Fibroblast of mammary gland (primary cell): ENCODE results near the gene RNF183.
A peak's percentile ranks its signal among the peaks of the same experiment; 100 is the strongest.

ENCODE experiments used
- DNase-seq: peaks from one replicate; pipeline ENCODE4 v3.0.0-alpha.2; 2010; ENCODE audit warnings: low read depth
- H3K4me3 ChIP-seq: 2 replicates; pipeline ENCODE4 v1.5.1; 2011; ENCODE audit warnings: low read depth, mild to moderate bottlenecking, low read length, moderate library complexity; ENCODE audit not compliant: control insufficient read depth
- TF ChIP-seq, protein P1 (sequence below): conservative IDR thresholded peaks from 2 replicates; pipeline ENCODE4 v1.5.1; 2011; ENCODE audit warnings: low read depth, low read length, inconsistent platforms; ENCODE audit not compliant: control insufficient read depth, insufficient read depth

The RNF183 gene

GRCh38 chr9:113281356-113281755 is 21.8 kb downstream of the RNF183 start:
- DNase-seq: no peak
- no peak overlapping the region for H3K4me3 ChIP-seq
- TF ChIP-seq, protein P1, sequence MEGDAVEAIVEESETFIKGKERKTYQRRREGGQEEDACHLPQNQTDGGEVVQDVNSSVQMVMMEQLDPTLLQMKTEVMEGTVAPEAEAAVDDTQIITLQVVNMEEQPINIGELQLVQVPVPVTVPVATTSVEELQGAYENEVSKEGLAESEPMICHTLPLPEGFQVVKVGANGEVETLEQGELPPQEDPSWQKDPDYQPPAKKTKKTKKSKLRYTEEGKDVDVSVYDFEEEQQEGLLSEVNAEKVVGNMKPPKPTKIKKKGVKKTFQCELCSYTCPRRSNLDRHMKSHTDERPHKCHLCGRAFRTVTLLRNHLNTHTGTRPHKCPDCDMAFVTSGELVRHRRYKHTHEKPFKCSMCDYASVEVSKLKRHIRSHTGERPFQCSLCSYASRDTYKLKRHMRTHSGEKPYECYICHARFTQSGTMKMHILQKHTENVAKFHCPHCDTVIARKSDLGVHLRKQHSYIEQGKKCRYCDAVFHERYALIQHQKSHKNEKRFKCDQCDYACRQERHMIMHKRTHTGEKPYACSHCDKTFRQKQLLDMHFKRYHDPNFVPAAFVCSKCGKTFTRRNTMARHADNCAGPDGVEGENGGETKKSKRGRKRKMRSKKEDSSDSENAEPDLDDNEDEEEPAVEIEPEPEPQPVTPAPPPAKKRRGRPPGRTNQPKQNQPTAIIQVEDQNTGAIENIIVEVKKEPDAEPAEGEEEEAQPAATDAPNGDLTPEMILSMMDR: no peak

DNA sequence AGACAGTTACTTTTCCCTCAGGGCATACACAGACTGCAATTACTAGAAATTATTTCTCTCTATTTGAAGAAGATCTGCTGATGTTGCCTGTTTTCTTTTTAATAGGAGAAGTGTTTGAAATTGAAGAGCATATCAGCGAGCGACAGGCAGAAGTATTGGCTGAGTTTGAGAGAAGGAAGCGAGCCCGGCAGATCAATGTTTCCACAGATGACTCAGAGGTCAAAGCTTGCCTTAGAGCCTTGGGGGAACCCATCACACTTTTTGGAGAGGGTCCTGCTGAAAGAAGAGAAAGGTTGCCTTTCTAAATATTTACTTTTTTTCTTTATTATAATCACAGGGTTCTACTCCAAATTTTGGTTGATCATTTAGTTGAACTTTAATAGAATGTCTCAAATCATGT is 24.3 kb downstream of the RNF183 start:
- TF ChIP-seq, protein P1: no peak

DNA sequence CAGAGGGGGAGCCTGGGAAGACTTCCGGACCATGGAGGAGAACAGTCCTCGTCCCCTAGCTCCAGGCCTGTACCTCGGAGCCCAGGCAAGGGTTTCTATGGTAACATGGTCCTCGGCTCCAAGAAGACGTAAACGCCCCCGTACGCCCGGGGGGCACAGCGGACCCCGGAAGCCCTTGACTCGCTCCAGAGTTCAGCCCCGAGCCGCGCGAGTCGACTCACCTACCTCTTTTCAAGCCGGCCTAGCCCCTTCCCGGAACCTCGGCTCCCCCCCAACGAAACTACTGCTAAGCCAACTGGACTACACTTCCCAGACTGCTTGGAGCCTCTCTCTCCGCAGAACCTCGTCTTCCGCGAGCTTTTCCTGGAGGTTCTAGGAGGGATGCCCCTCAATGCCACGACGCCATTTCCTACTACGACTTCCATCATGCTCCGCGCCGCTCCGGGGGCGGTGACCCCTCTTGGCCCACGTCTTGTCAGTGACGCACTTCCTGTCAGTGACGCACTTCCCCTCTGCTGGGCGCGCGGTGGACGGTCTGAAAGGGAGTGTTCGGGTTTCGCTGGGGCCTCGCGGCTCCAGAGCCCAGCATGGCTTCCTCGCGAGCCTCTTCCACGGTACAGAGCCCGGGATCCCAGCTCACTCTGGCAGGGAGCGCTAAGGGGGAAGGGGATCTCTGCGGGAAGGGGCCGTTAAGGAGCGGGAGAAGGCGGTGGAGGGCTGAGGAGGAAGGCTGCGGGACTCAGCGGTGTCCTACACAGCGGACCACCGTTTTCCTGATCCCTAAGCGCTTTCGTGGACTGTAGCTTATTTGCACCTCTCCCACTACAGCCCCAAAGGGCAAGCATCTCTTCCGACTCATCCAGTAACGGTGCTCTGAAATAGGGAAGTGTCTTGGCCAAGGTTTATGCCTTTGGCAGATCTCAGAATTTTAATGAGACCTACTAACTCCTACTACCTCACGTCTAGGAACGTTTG is 27.7 kb downstream of the RNF183 start, which contains the start of the genes CDC26 and PRPF4:
CDC26 (minus strand) TSS at position 416 of the 975 bp plus-strand sequence. CDS start 3,065 bp downstream, outside the sequence.
PRPF4 (plus strand) TSS at position 502 of the 975 bp plus-strand sequence; CDS start at position 588, 86 bp downstream.
- TF ChIP-seq, protein P1: no peak
- peak; percentile 98 for DNase-seq
- peak within 1 kb of the TSS; percentile 98 for H3K4me3 ChIP-seq

More for the DNA sequence above, 24.3 kb downstream of the RNF183 start:
- H3K4me3 ChIP-seq: no peak overlapping the region
- DNase-seq: no peak

GRCh38 chr9:113274474-113275156 is 28.6 kb downstream of the RNF183 start:
- peak; percentile 73 for DNase-seq

GRCh38 chr9:113269871-113270270 is 33.3 kb downstream of the RNF183 start:
- no peak for DNase-seq
- no peak overlapping the region for H3K4me3 ChIP-seq
- TF ChIP-seq, protein P1: no peak

More at GRCh38 chr9:113274474-113275156, 28.6 kb downstream of the RNF183 start:
- H3K4me3 ChIP-seq: peak overlapping the region; percentile 98
- TF ChIP-seq, protein P1: peak; percentile 66

GRCh38 chr9:113269355-113269754 is 33.8 kb downstream of the RNF183 start:
- no peak overlapping the region for H3K4me3 ChIP-seq
- TF ChIP-seq, protein P1: no peak
- no peak for DNase-seq
